Left kidney (tissue), 2 donors: ENCODE measurements around the gene FAM72D. TPM values are rescaled to one million over a fixed set of nuclear protein-coding genes. Genes with fewer than 3 reads are reported as not detected.
"Not testable (repeated sequence)": the region's sequence is repeated elsewhere in the genome, so short reads cannot be mapped to it uniquely, and the experiment has no call there.

ENCODE experiments used
- DNase-seq: peaks from one replicate; pipeline ENCODE4 v3.0.0-alpha.2; 2013
- polyA plus RNA-seq: library from polyadenylated mRNA; unstranded; fragments of 120-200 nt; gene quantifications from one replicate; pipeline ENCODE4 v1.2.1, GENCODE V29; 2013; ENCODE audit not compliant: insufficient read length

Gene FAM72D
- polyA plus RNA-seq, 1 donor = 3.5 TPM

GRCh38 chr1:145082483-145083255, 13.1 kb upstream of the FAM72D start:
- DNase-seq = not testable (repeated sequence)

DNA sequence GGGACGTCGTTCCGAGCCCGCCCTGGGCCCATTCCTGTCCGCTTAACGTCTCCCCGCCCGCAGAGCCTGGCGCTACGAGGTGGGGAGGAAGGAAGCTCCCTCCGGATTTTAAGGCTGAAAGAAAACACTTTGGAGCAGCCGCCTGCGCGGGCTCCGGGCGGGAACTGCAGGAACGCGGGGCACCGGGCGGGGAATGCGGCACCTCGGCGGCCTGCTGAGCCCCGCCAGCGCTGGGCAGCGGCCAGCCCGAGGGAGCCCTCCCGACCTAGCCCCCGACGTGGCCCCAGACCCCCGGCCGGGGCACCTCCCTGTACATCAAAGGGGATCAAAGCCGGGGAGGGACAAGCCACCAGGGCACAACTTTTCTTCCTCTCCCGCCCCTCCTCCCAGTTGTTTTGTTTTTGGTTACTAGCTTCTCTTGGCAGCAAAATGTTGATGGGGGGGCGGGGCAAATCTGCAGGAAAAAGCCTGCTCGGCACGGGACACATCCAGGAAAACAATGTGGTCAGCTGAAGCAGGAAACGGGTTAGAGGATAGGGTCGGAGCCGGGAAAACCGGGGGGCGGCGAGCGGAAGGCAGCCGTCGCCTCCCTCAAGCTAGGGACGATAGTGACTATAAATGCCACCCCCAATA, 2.1 kb upstream of the FAM72D start:
- DNase-seq = not testable (repeated sequence)

DNA sequence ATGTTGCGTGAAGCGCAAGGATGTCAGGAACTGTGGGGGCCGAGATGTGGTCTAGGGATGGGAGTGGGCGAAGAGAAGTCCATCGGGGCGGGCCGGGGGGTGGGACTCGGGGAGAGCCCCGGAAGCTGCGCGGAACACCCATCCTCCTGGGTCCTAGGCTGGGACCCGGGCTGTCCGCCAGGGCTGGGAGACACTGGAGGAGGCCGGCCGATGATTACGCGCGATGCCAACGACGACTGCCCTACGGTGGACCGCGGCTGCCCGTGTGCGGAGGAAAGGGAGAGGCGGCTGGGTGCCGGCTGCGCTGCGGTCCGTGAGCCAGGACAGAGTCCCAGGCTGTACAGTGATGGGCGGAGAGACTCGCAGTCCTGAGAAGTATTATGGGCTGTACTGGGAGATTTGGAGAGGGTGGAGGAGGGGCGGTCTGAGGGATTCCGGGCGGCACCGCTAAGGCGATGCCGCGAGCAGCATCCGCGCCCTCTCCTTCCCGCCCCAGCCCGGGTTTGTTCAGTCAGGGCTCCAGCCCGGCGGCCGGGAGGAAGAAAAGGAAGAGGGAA, 1.0 kb upstream of the FAM72D start:
- DNase-seq = not testable (repeated sequence)

DNA sequence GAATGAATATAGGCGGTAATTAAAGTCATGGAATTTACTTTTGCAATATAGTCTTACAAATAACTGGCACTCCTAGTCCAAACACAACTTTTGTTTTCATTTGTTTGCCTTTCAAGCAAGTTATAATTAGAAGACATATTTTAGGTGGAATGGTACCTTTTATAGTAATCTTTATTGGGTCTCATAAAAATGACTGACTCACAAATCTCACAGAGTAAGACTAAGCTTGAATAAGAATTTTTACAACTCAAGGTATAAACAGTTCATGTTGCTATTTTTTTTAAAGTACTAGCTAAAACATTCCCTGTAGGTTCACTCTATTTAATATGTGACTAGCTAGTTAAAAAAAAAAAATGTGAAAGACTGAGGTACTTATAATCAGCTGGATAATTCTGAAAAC, 6.0 kb downstream of the FAM72D start:
- DNase-seq = not testable (repeated sequence)

GRCh38 chr1:145103294-145103693, 7.5 kb downstream of the FAM72D start:
- not testable (repeated sequence) for DNase-seq

- not testable (repeated sequence) for DNase-seq
Measured at GRCh38 chr1:145111674-145112073, 15.9 kb downstream of the FAM72D start.

DNA sequence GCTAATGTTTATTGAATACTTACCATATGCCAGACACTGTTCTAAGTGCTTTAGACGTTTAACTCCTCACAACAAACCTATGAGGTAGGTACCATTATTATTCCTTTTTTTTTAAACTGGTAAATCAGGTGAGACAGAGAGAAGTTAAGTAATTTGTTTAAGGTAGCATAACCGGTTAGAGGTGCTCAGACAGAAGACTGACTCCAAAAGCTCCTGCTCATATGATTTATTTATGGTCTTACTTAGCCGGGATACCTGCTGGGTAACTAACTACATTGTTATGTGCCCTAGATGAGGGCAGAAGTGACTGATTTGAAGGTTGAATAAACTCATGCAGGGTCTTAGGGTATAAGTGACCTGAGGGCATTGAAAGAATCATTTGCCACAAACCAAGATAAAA, 16.9 kb downstream of the FAM72D start:
- DNase-seq = not testable (repeated sequence)

GRCh38 chr1:145114560-145115057, 18.8 kb downstream of the FAM72D start:
- DNase-seq = not testable (repeated sequence)

GRCh38 chr1:145115587-145116493, 20.1 kb downstream of the FAM72D start:
- not testable (repeated sequence) for DNase-seq

DNA sequence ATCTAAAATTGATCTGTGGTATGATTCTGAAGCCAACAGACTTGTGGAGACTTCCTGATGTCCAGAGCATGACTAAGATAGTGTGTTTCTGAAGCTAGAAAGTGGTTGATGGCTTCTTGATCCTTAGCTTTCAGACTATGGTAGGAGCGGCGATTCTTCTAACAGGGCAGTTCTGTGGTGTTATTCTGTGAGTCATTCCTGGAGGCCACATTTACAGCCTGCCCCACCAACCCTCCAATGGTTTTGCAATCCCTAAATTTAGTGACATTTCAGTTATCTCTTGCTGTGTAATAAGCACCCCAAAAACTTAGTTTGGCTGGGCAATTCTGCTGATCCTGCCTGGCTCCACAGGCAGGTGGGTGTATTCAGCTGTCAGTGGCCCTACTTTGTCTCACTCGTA, 24.1 kb downstream of the FAM72D start:
- DNase-seq = not testable (repeated sequence)

DNA sequence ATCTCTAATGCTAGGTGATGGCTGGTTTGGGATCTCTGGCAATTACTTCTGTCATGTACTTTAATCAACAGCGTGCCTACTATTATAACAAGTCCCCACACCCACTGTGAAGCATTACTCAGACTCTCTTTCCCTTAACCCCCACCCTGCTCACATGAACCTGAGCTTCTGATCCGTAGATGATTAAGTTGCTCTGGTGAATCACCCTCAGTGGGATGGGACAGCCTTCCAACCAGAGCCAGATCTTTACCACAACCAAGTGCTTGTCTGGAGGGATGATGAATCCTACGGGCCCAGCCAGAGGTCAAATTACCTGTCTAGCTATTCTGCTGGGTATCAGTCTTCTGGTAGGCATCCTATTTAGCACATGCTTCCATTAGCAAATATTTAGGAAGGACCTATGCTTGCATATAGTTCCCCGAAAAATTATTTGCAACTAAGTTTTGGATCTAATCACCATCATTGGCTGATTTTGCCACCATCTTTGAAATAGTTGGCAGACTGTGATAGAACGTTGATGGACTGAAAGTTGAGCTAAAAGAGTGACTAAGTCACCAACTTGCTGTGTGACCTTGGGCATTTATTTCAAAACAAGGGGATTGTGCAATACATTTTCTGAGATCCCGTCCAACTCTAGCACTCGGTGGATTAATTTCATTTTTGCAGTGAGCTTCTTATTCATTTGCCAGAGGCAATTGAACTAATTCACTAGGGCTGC, 26.7 kb downstream of the FAM72D start:
- DNase-seq = not testable (repeated sequence)

DNA sequence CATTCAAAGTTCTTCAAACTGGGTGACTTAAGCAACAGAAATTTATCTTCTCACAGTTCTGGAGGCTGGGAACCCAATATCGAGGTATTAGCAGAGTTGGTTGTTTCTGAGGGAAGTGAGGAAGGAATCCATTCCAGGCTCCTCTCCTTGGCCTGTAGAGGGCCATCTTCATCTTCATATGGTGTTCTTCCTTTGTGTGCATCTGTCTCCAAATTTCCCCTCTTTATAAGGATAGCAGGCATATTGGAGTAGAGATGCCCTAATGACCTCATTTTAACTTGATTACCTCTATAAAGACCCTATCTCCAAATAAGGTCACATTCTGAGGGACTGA, 27.3 kb downstream of the FAM72D start:
- not testable (repeated sequence) for DNase-seq

GRCh38 chr1:145123992-145124641, 28.3 kb downstream of the FAM72D start:
- DNase-seq = not testable (repeated sequence)

DNA sequence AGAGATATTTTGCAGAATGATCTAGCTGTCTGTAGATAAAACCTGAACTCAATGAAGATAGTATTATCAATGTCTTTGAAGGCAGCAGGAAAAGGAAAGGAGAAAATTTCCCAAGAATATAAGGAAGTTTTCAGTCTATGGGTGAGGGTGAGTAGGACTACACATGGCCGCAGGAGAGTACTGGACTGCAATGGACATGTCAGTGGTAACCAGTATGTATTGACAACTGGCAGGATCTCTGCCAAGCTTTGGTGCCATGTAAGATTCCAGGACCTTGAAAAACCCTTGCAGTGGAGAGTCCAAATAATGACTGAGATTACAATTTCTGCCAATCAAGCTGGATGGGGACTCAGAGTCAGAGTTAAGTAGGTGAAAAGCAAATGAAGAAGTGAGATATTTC, 29.3 kb downstream of the FAM72D start:
- not testable (repeated sequence) for DNase-seq

GRCh38 chr1:145127144-145127543, 31.4 kb downstream of the FAM72D start:
- DNase-seq = not testable (repeated sequence)

GRCh38 chr1:145128697-145129469, 33.1 kb downstream of the FAM72D start:
- not testable (repeated sequence) for DNase-seq

- DNase-seq = not testable (repeated sequence)
Measured at GRCh38 chr1:145134476-145134875, 38.7 kb downstream of the FAM72D start.

DNA sequence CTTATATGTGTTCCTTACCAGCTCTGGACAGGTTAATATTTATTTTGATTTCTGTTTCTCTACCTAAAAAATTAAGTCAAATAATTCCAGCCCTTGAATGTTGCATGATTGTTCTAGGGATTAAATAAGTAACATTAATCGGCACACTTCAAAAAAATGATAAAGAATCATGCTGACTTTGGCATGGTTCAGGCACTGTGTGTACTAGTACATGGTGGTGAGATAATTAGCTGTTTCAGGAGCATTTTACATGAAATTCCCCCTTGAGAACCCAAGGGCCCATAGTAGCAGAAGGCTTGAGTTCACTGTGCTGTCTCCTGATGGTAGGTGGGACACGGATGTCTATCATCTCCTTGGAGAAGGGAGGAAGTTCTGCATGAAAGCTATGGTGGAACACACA, 44.8 kb downstream of the FAM72D start:
- not testable (repeated sequence) for DNase-seq

DNA sequence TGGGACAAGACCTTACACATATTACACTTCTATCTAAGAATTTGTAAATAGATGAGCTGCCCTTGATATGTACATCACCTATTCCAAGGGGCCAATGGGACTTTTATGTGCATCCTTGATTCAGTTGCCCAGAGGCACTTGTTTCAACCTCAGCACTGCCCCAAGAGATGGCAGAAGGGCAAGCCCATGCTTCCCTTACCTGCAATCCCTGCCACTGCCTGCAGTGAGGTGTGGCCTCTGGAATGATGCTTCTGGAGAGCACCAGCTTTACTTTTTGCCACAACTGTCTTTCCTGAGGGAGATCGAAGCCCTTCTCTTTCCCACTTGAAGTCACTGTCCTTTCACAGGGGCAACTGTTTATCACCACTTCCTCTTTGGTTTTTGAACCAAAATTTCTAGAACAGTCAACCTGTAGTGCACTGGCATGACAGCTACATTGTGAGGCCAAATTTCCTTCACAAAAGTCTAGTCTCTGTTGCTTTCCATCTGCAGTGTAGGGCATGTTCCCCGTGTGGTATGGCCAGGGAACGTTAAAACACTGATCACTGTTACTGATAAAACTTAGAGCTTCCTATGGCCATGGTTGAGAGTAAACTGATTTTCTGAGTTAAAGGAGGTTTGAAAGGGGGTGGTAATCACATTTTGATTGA, 48.6 kb downstream of the FAM72D start:
- not testable (repeated sequence) for DNase-seq
